ENCODE measurements around the gene SPATA19.

SPATA19 gene

DNA sequence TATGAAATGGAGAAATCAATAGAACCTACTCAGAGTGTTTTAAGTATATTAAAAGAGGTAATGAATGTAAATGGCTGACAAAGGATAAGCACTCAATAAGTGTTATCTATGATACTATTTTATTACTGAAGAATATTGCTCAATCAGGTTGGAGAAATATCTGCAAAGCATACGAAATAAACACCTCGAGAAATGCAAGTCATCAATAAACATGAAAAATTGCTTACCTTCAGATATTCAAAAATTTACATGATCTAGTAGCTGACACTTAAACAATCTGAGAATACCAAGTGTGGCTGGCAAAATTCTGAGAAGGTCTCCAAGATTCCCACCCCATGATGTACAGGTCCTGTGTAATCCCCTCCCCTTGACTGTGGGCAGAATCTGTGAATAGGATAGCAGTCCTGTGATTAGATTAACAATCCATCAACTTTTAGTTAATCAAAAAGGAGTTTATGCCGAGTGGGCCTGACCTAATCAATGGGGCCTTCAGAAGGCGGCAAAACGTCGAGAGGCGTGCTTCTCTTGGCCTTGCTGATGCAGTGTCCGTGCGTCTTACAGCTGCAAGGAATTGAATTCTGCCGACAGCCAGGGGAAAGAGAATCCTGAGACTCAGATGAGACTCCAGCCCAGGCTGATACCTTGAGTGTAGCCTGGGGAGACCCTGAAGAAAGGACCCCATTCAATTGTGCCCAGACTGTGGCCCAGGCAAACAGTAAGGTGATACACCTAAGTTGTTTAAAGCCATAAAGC lies 49.1 kb downstream of the SPATA19 start:
- no peaks in the 10 kb centered on the region for H3K9me3 ChIP-seq (ENCODE audit: control insufficient read depth, insufficient read depth, low read length)

DNA sequence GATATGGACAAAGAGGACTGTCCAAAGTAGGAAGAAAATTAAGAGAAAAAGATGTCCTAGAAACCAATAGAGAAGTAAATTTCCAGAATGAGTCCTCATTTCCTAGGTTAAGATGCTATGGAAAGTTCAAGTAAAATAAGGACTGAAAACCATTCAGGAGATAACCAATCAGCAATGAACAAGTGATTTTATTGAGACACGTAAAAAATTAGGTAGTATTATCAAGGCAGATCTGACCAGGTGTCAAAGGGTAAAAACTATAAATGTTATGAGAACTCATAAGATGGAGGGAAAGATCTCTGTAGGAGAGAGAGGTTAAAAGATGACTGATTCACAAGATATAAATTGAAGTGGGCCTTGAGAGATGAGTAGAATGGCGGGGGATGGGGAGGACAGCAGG lies 50.2 kb downstream of the SPATA19 start:
- no peaks in the 10 kb centered on the region for H3K36me3 ChIP-seq (ENCODE audit: insufficient read depth, low read length)
- no peaks in the 10 kb centered on the region for H3K9me3 ChIP-seq (ENCODE audit: control insufficient read depth, insufficient read depth, low read length)
- no peaks in the 10 kb centered on the region for H3K4me1 ChIP-seq (ENCODE audit: insufficient read depth, low read length)
- no peak overlapping the region for H3K9ac ChIP-seq (ENCODE audit: low read depth, low read length)

More for the DNA sequence above, 49.1 kb downstream of the SPATA19 start:
- Histone ChIP-seq H3K9ac (ENCODE audit: low read depth, low read length) (no peak overlapping the region), H3K36me3 (ENCODE audit: insufficient read depth, low read length) (no peaks in the 10 kb centered on the region), H3K4me1 (ENCODE audit: insufficient read depth, low read length) (no peaks in the 10 kb centered on the region)

- Histone ChIP-seq H3K9ac (ENCODE audit: low read depth, low read length) (no peak overlapping the region), H3K4me1 (ENCODE audit: insufficient read depth, low read length) (no peaks in the 10 kb centered on the region), H3K9me3 (ENCODE audit: control insufficient read depth, insufficient read depth, low read length) (no peaks in the 10 kb centered on the region), H3K36me3 (ENCODE audit: insufficient read depth, low read length) (no peaks in the 10 kb centered on the region)
These were observed 51.1 kb downstream of the SPATA19 start for GRCh38 chr11:133794205-133794604.

DNA sequence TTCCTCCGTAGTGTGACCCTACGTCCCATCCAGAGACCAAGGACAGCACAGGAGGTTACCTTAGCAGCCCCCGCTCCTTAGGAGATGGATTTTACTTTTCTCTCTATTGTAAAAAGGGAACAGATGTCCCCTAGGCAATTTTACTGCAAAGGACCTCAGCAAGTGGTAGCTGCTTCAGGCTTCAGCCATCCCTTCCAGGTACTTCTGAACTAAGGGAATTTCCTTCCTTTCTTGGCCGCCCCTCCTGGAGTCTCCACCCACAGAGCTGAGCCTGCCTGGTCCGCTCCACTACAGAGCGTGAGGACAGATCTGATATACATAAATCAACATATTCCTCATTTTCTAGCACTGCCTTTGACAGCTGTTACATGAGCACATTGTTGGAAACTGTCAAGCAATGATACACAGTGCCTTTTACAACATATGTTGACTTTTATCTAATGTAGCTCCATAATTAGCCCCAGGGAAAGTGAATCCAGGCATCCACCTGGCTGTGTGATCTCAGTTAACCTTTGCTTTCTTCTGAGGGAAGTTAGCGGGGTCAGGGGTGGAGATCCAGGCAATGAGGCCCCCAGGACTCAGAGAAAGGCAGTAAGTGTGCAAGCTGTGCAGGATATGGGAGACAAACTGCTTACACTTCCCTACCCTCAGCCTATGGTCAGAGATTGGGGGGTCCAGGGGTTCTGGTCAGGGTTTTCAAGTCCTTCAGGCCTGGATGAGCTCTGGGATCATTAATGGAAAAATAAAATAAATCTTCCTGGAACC lies 51.9 kb downstream of the SPATA19 start:
- H3K9ac ChIP-seq (ENCODE audit: low read depth, low read length): no peak overlapping the region
- H3K9me3 ChIP-seq (ENCODE audit: control insufficient read depth, insufficient read depth, low read length): no peaks in the 10 kb centered on the region
- no peaks in the 10 kb centered on the region for H3K36me3 ChIP-seq (ENCODE audit: insufficient read depth, low read length)
- H3K4me1 ChIP-seq (ENCODE audit: insufficient read depth, low read length): no peaks in the 10 kb centered on the region

GRCh38 chr11:133790995-133791394 lies 54.3 kb downstream of the SPATA19 start:
- H3K4me1 ChIP-seq (ENCODE audit: insufficient read depth, low read length): no peaks in the 10 kb centered on the region
- H3K9ac ChIP-seq (ENCODE audit: low read depth, low read length): no peak overlapping the region
- H3K9me3 ChIP-seq (ENCODE audit: control insufficient read depth, insufficient read depth, low read length): no peaks in the 10 kb centered on the region
- no peaks in the 10 kb centered on the region for H3K36me3 ChIP-seq (ENCODE audit: insufficient read depth, low read length)
